Measurements from ENCODE around the gene IL1B. TPM values are rescaled to one million over a fixed set of nuclear protein-coding genes. Genes with fewer than 3 reads are reported as not detected.

The IL1B gene
- total and polyA plus RNA-seq, 2 of the 8 experiments (the other 6 are each of a cell fraction or from before 2014, with no cell fraction given) = not detected

DNA sequence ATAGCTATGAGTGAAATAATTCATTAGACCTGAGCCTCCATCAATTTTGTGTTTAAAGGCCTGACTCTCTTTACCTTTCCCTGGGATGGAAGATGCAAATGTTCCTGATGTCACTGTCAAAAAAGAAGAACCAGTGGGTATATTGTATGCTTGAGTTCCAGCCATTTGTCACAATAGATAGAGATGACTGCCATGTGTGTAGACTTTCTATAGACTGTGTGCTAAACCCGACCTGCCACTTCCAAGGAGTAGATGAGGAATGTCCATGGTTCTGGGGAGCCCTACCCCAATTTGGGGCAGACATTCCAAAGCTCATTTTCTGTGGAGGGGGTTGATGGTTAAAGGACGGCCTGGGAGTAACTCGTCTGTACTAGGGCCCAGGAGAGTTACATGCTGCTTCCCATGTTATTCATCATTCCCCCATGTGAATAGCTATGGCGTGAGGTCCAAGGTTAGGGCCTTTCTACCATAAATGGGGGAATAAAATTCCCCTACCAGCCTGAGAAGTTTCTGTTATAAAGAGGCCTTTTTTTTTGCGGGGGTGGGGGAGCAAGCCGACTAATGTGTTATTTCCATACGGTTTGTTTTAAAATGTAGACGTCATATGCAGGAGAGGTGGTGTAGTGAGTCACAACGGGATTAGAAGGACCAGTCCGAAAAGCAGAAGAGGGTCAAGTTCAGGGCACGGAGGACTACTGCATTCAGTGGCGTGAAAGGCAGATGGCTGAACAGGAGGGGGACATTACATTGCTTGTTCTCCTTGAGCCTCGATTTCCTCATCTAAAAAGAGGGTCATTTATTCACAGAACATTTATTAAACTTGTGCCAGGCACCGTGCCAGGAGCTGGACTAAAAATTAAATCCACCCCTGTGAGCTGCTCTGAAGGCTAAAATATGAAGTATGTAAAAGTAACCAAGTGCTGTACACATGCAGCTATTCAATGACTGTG is 24.0 kb downstream of the IL1B start:
- no peak overlapping the region for H3K14ac ChIP-seq (ENCODE audit: insufficient read length)
- peak overlapping the region; percentile 55; the same call in 1 of the 2 replicates for H2BK20ac ChIP-seq (ENCODE audit: low read length)
- H2BK120ac ChIP-seq (replicated peaks; ENCODE audit: low read depth, low read length) = no peak overlapping the region
- H3K18ac ChIP-seq (ENCODE audit: extremely low read depth, low read length) = no peak overlapping the region; the same call in 1 of the 2 replicates
- 83% methylated on average over 14 of the region's 14 CpGs; no CpG with 5 or more reads in 1 of the 2 experiments for WGBS, 2 experiments (ENCODE audit: extremely low coverage in 1 of 2, insufficient coverage in 1 of 2, insufficient read length in 1 of 2, insufficient replicate concordance in 2 of 2, low coverage in 1 of 2, low lambda C conversion rate in 2 of 2, missing lambda C conversion rate in 1 of 2)
- CTCF ChIA-PET (ENCODE audit: partially characterized antibody) = interaction anchor here (1.0 to 2.5 kb wide), 3 partner anchors 62 to 87 kb away, joined by 3 to 8 read pairs (median 5); no protein-coding TSS in a partner anchor
- no peaks in the 10 kb centered on the region for H3K79me2 ChIP-seq (ENCODE audit: control insufficient read depth in 1 of 2, insufficient read depth in 2 of 2, low read length in 2 of 2)
- H2BK15ac ChIP-seq (ENCODE audit: low read length) = no peak overlapping the region
- H3K9ac ChIP-seq (replicated peaks in 1 of 4; ENCODE audit: extremely low read depth in 1 of 4, low read depth in 3 of 4, low read length in 3 of 4) = no peak overlapping the region
- H4K91ac ChIP-seq (replicated peaks; ENCODE audit: insufficient read length, low read length) = peak overlapping the region; percentile 68
- H3K4me3 ChIP-seq (ENCODE audit: extremely low read depth in 1 of 4, insufficient read depth in 2 of 4, low read depth in 3 of 4, low read length in 4 of 4) = no peak overlapping the region
- DNase-seq (ENCODE audit: low read depth in 1 of 2, low spot score in 2 of 2) = no peak
- H3K56ac ChIP-seq (replicated peaks; ENCODE audit: insufficient read length, low read depth, low read length) = no peak overlapping the region
- H3K36me3 ChIP-seq (ENCODE audit: control insufficient read depth in 2 of 4, insufficient read depth in 4 of 4, low read length in 3 of 4) = no peaks in the 10 kb centered on the region
- peak overlapping the region; percentile 50; the same call in 1 of the 2 replicates for H2BK12ac ChIP-seq (ENCODE audit: low read depth, low read length)
- H2AFZ ChIP-seq (ENCODE audit: low read length) = no peak overlapping the region
- FAIRE-seq = no peak
- POLR2A ChIA-PET (ENCODE audit: partially characterized antibody) = no interaction called here
- H3K4me2 ChIP-seq (ENCODE audit: insufficient read depth in 1 of 2, low read depth in 2 of 2, low read length in 2 of 2) = no peak overlapping the region
- H4K8ac ChIP-seq (ENCODE audit: extremely low read depth, insufficient read depth, low read length) = no peak overlapping the region
- TF ChIP-seq ASH2L (IDR thresholded peaks at IDR 0.05; ENCODE audit: low read length) = no peak
- TF ChIP-seq CBX5 (IDR thresholded peaks at IDR 0.05; ENCODE audit: low read depth, low read length) = no peak
- TF ChIP-seq SP1 (IDR thresholded peaks at IDR 0.05; ENCODE audit: low read depth, low read length) = no peak
- TF ChIP-seq EGR1 (IDR thresholded peaks at IDR 0.05; ENCODE audit: borderline replicate concordance, low read depth, low read length) = no peak
- no peak for TF ChIP-seq HDAC2 (IDR thresholded peaks at IDR 0.05; ENCODE audit: borderline replicate concordance in 1 of 2, low read depth in 2 of 2, low read length in 2 of 2)
- TF ChIP-seq CREB1 (IDR thresholded peaks at IDR 0.05) = no peak
- no peak for TF ChIP-seq RFX5 (IDR thresholded peaks at IDR 0.05; ENCODE audit: borderline replicate concordance, low read depth, low read length)
- TF ChIP-seq RXRA (IDR thresholded peaks at IDR 0.05; ENCODE audit: insufficient read depth, low read depth, low read length) = no peak
- no peak for TF ChIP-seq POLR2AphosphoS5 (IDR thresholded peaks at IDR 0.05; ENCODE audit: low read depth, low read length)
- no peaks in the 10 kb centered on the region for H4K20me1 ChIP-seq (replicated peaks in 1 of 2; ENCODE audit: control insufficient read depth in 1 of 2, insufficient read depth in 2 of 2, low read length in 2 of 2)
- H3K4me1 ChIP-seq (replicated peaks in 1 of 4; ENCODE audit: control insufficient read depth in 3 of 4, insufficient read depth in 4 of 4, low read length in 3 of 4) = peaks cover 0 to 22% (median 7%) of the 10 kb centered on the region in 4 experiments; a peak in 6 of 7 replicates
- H3K27me3 ChIP-seq (replicated peaks in 1 of 4; ENCODE audit: control insufficient read depth in 3 of 4, extremely low read depth in 1 of 4, insufficient read depth in 3 of 4, low read length in 3 of 4) = no peaks in the 10 kb centered on the region
- no peak overlapping the region for H4K5ac ChIP-seq (ENCODE audit: insufficient read length, low read depth, low read length)
- no peak overlapping the region; the same call in 1 of the 2 replicates for H2BK5ac ChIP-seq (ENCODE audit: low read depth, low read length)
- no peak overlapping the region for H3K27ac ChIP-seq (ENCODE audit: low read depth, low read length)
- H3K9me3 ChIP-seq (ENCODE audit: insufficient read depth in 2 of 2, low read depth in 1 of 2, low read length in 1 of 2) = no peaks in the 10 kb centered on the region
- H2AK5ac ChIP-seq (ENCODE audit: low read depth, low read length) = no peak overlapping the region
- no peak overlapping the region for H3K23ac ChIP-seq (ENCODE audit: insufficient read length)
- H3K79me1 ChIP-seq (ENCODE audit: low read depth, low read length) = no peaks in the 10 kb centered on the region
- no peaks in the 10 kb centered on the region for H3K23me2 ChIP-seq (ENCODE audit: low read depth, low read length)
- H3K4ac ChIP-seq (replicated peaks; ENCODE audit: insufficient read length, low read depth, low read length) = no peak overlapping the region

All from H1 (cell line).